Measurements from ENCODE around the gene BCO2.

The BCO2 gene

DNA sequence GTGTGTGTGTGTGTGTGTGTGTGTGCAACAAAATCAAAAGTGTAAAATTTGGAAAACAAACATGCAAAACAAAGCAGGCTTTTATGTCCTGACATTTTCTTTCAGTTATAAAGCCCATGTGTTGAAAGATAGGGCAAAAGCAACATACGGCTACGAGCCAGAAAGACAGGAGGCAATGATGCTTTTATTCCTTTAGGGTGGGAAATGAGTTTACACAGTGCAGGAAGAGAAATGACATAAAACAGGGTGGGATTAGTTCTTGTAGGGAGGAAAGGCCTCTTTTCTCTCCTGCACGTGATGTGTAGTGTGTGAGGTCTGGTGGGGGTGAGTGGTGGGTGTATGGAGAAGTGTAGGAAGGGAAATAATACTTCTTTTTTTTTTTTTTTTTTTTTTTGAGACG, 40.8 kb upstream of the BCO2 start:
- in situ Hi-C loops (cut with HindIII; ENCODE audit: low pct_ligation_motif_present, low sequenced_read_pairs): no loop called here
- TF ChIP-seq, protein P1, sequence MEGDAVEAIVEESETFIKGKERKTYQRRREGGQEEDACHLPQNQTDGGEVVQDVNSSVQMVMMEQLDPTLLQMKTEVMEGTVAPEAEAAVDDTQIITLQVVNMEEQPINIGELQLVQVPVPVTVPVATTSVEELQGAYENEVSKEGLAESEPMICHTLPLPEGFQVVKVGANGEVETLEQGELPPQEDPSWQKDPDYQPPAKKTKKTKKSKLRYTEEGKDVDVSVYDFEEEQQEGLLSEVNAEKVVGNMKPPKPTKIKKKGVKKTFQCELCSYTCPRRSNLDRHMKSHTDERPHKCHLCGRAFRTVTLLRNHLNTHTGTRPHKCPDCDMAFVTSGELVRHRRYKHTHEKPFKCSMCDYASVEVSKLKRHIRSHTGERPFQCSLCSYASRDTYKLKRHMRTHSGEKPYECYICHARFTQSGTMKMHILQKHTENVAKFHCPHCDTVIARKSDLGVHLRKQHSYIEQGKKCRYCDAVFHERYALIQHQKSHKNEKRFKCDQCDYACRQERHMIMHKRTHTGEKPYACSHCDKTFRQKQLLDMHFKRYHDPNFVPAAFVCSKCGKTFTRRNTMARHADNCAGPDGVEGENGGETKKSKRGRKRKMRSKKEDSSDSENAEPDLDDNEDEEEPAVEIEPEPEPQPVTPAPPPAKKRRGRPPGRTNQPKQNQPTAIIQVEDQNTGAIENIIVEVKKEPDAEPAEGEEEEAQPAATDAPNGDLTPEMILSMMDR (IDR thresholded peaks at IDR 0.05; ENCODE audit: low read depth, low read length, missing control alignments): no peak
- Histone ChIP-seq H3K27me3 (replicated peaks) (no peaks in the 10 kb centered on the region), H3K36me3 (replicated peaks) (no peaks in the 10 kb centered on the region), H3K27ac (no peak overlapping the region), H3K4me3 (ENCODE audit: low read depth, low read length) (no peak overlapping the region)
- DNase-seq: no peak

DNA sequence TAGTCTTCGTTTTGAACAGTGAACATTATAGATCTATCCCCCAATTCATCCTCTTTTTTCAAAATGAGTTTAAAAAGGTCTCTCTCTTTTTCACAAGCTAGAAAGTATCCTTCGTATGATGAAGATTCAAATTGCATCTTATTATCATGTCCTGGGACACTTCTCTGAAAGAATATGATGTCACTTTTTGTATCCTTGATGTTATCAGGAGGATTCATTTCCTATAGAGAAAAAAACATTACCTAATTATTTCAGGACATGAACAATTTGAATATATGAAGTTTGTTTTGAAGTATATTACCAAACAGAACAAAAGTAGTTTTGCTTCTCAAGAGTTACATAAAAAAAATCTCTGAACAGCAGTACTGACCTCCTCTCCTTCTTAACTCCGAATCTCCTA, 31.7 kb upstream of the BCO2 start:
- Histone ChIP-seq H3K27ac (no peak overlapping the region), H3K4me3 (ENCODE audit: low read depth, low read length) (no peak overlapping the region), H3K27me3 (replicated peaks) (no peaks in the 10 kb centered on the region), H3K36me3 (replicated peaks) (no peaks in the 10 kb centered on the region)
- in situ Hi-C loops (cut with HindIII; ENCODE audit: low pct_ligation_motif_present, low sequenced_read_pairs): no loop called here
- no peak for DNase-seq
- TF ChIP-seq, protein P1 (IDR thresholded peaks at IDR 0.05; ENCODE audit: low read depth, low read length, missing control alignments): no peak

DNA sequence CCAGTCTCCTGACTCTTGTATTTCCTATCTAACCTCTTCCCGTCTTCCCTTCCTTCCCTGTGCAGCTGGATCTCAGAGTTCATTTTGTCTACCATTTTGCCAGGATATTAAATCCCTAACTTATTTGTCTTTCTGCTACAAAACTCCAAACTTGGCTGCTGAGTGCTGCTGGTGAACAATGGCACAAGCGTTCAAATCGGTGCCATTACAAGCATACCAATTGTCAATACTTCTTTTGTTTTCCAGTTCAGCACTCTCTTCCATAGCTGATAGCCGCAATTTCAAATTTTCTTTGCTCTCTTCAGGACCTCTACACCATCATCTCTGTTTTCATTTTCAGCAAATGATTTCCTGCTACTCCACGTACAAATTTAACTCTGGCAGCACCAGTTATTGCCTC, 24.8 kb upstream of the BCO2 start:
- DNase-seq: no peak
- TF ChIP-seq, protein P1 (IDR thresholded peaks at IDR 0.05; ENCODE audit: low read depth, low read length, missing control alignments): no peak
- no peak overlapping the region for H3K27ac ChIP-seq
- no peaks in the 10 kb centered on the region for H3K27me3 ChIP-seq (replicated peaks)
- no peak overlapping the region for H3K4me3 ChIP-seq (ENCODE audit: low read depth, low read length)
- no peaks in the 10 kb centered on the region for H3K36me3 ChIP-seq (replicated peaks)
- in situ Hi-C loops (cut with HindIII; ENCODE audit: low pct_ligation_motif_present, low sequenced_read_pairs): no loop called here

DNA sequence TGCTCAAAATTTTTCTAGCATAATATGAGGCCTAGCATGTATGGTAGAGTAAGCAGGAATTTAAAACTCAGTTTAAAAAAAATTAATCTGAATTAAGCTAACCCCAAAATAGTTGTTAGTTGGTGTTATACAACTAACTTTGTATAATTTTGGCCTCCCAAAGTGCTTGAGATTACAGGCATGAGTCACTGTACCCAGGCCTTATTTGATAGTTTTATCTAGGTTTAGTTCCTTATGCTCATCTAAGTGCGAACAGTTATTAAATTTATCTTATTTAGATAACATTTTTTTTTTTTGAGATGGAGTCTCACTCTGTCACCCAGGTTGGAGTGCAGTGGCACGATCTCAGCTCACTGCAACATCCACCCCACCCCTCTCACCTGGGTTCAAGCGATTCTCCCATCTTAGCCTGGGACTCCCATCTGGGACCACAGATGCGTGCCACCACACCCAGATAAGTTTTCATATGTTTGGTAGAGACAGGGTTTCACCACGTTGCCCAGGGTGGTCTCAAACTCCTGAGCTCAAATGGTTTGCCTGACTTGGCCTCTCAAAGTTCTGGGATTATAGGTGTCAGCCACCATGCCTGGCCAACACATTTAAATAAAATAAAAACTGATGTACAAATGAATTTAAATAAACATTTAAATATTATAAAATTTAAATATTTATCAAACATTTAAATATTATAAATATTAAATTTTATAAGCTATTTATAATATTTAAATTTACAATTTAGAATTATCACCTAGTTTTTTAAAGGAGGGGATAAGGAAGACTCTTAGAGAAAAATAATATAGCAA, 19.0 kb upstream of the BCO2 start:
- Histone ChIP-seq H3K27ac (peak overlapping the region; percentile 54), H3K27me3 (replicated peaks) (no peaks in the 10 kb centered on the region), H3K36me3 (replicated peaks) (no peaks in the 10 kb centered on the region), H3K4me3 (ENCODE audit: low read depth, low read length) (no peak overlapping the region)
- DNase-seq: no peak
- in situ Hi-C loops (cut with HindIII; ENCODE audit: low pct_ligation_motif_present, low sequenced_read_pairs): no loop called here
- TF ChIP-seq, protein P1 (IDR thresholded peaks at IDR 0.05; ENCODE audit: low read depth, low read length, missing control alignments): no peak

DNA sequence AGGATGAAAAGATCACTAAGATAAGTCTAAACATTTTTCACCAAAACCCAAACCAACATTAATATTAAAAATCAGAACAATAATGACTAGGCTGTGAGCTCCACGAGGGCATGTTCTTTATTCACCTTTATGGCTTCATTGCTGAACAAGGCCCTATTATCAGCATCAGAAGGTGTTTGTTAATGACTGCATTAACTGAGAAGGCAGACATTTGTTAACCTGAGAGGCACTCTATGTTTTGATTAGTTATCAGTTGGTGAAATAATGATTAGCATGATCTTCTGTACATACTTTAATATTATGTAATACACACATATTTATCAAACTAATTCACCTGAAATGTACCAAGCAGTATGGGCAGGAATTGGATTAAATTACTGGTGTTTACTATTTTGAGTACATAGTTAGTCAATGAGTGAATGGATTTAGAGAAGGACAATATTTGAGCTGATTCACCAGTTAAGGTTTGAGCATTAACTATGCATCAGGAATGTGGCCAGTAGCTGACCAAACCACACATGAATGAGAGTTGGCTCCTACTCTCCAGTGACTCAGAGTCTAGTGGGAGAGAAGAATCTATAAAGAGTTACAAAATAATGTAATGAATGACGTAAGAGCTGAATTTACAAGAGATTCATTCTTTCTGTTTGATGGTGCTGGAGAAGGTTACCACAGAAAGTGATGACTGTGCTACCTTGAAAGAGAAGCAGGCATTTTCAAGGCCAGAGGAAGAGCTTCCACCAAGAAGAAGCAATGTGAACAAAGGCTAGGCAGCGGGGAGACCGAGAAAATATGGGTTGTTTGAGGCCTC, 18.2 kb upstream of the BCO2 start:
- H3K27me3 ChIP-seq (replicated peaks): no peaks in the 10 kb centered on the region
- no peak overlapping the region for H3K4me3 ChIP-seq (ENCODE audit: low read depth, low read length)
- peak; percentile 97 for DNase-seq
- in situ Hi-C loops (cut with HindIII; ENCODE audit: low pct_ligation_motif_present, low sequenced_read_pairs): no loop called here
- no peaks in the 10 kb centered on the region for H3K36me3 ChIP-seq (replicated peaks)
- peak overlapping the region; percentile 54 for H3K27ac ChIP-seq
- TF ChIP-seq, protein P1 (IDR thresholded peaks at IDR 0.05; ENCODE audit: low read depth, low read length, missing control alignments): no peak
